Neutrophil (primary cell): Measurements from ENCODE around the gene HAPLN3.

Source experiments
- H3K27ac ChIP-seq: fragments of 200-600 bp; sonication (generic); 2 replicates; pipeline ENCODE4 v1.5.1; 2016; ENCODE audit warnings: mild to moderate bottlenecking, moderate library complexity
- H3K27me3 ChIP-seq: fragments of 200-600 bp; sonication (generic); 2 replicates; pipeline ENCODE4 v1.6.0; 2016; ENCODE audit warnings: mild to moderate bottlenecking
- H3K36me3 ChIP-seq: fragments of 200-600 bp; sonication (generic); 2 replicates; pipeline ENCODE4 v1.5.1; 2017
- H3K4me1 ChIP-seq, 2 experiments: fragments of 200-600 bp in 1 of 2; sonication (generic) in 1 of 2; 1 replicate in 1 of 2; 2 replicates in 1 of 2; pipeline versions ENCODE4 v1.5.1 to v1.6.1; 2013 to 2016; ENCODE audit warnings: low read depth in 1 of 2, low read length in 1 of 2, mild to moderate bottlenecking in 1 of 2, moderate library complexity in 1 of 2; ENCODE audit not compliant: control insufficient read depth in 1 of 2, insufficient read depth in 1 of 2
- H3K4me3 ChIP-seq, 2 experiments: fragments of 200-600 bp in 1 of 2; sonication (generic) in 1 of 2; 1 replicate in 1 of 2; 2 replicates in 1 of 2; pipeline ENCODE4 v1.5.1; 2013 to 2016; ENCODE audit warnings: low read depth in 1 of 2, low read length in 1 of 2, mild to moderate bottlenecking in 1 of 2, moderate library complexity in 1 of 2
- H3K9me3 ChIP-seq: fragments of 200-600 bp; sonication (generic); 2 replicates; pipeline ENCODE4 v1.5.1; 2016
- CTCF ChIP-seq: fragments of 200-600 bp; sonication (generic); IDR thresholded peaks from 2 replicates; pipeline ENCODE4 v1.5.1; 2016; ENCODE audit warnings: antibody characterized with exemption

Gene HAPLN3

GRCh38 chr15:88904624-88905327, 9.4 kb upstream of the HAPLN3 start:
- peak; percentile 91 for TF ChIP-seq CTCF
- Histone ChIP-seq H3K9me3 (no peaks in the 10 kb centered on the region), H3K4me3 (no peak overlapping the region), H3K27ac (no peak overlapping the region), H3K4me1 (no peaks in the 10 kb centered on the region), H3K27me3 (no peaks in the 10 kb centered on the region), H3K36me3 (no peaks in the 10 kb centered on the region)

GRCh38 chr15:88904257-88904623, 8.9 kb upstream of the HAPLN3 start:
- TF ChIP-seq CTCF, result no peak
- no peak overlapping the region for H3K27ac ChIP-seq
- H3K4me3 ChIP-seq, result no peak overlapping the region
- no peaks in the 10 kb centered on the region for H3K36me3 ChIP-seq
- no peaks in the 10 kb centered on the region for H3K27me3 ChIP-seq
- no peaks in the 10 kb centered on the region for H3K9me3 ChIP-seq
- H3K4me1 ChIP-seq, result no peaks in the 10 kb centered on the region

- Histone ChIP-seq H3K4me1 (no peaks in the 10 kb centered on the region), H3K27me3 (peaks cover 3% of the 10 kb centered on the region), H3K36me3 (no peaks in the 10 kb centered on the region), H3K4me3 (no peak overlapping the region), H3K9me3 (no peaks in the 10 kb centered on the region), H3K27ac (no peak overlapping the region)
- TF ChIP-seq CTCF, result no peak
These were observed 7.5 kb upstream of the HAPLN3 start for GRCh38 chr15:88902846-88903245.

- H3K27me3 ChIP-seq, result peaks cover 8% of the 10 kb centered on the region
- H3K4me1 ChIP-seq, result no peaks in the 10 kb centered on the region
- H3K36me3 ChIP-seq, result no peaks in the 10 kb centered on the region
- H3K4me3 ChIP-seq, result no peak overlapping the region
- TF ChIP-seq CTCF, result no peak
- no peaks in the 10 kb centered on the region for H3K9me3 ChIP-seq
- no peak overlapping the region for H3K27ac ChIP-seq
These were observed 7.0 kb upstream of the HAPLN3 start for GRCh38 chr15:88902221-88902835.

GRCh38 chr15:88901508-88902220, 6.3 kb upstream of the HAPLN3 start:
- no peaks in the 10 kb centered on the region for H3K36me3 ChIP-seq
- no peaks in the 10 kb centered on the region for H3K9me3 ChIP-seq
- peaks cover 15% of the 10 kb centered on the region for H3K27me3 ChIP-seq
- no peak overlapping the region for H3K27ac ChIP-seq
- H3K4me3 ChIP-seq, result no peak overlapping the region
- no peaks in the 10 kb centered on the region for H3K4me1 ChIP-seq
- no peak for TF ChIP-seq CTCF
